ENCODE measurements around the gene MPRIP. TPM values are rescaled to one million over a fixed set of nuclear protein-coding genes. Genes with fewer than 3 reads are reported as not detected.

Gene MPRIP
- total RNA-seq, 1 experiment from 2014 or later, result 140 TPM

DNA sequence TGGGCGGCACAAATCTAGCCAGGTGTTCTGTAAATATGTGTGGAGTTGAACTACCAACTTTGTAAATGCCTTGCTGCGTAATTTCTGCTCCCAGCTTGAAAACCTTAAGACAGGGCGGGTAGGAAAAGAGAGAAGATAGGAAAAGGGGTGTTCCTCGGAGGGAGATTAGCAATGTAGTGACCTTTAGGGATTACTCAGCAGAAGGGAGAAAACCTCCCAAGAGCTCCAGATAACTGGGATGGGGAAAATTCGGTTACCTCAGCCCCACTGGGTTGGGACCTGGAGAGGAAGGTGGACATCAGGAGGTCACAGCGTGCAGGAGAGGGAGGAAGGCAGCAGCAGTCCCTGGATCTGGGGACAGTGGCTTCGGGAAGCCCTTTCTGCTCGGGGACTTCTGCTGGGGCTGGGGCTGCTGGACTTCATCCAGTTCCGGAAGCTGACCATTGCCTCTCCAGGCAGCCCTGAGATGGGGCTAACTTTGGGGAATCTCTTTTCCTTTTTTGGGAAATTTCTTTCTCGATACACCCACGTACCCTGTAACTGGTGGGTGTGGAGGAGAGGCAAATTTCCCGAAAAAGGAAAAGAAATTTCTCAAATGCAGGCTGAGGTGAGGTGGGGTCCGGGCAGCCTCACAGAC is 39.2 kb downstream of the MPRIP start:
- peaks cover 15% of the 10 kb centered on the region for H3K36me3 Mint-ChIP-seq
- H3K27ac Mint-ChIP-seq, result peak overlapping the region; percentile 14
- POLR2A ChIA-PET, result no interaction called here
- H3K4me1 Mint-ChIP-seq, result no peaks in the 10 kb centered on the region; the same call in 1 of the 2 replicates
- CTCF ChIA-PET, result interaction anchor here (0.7 to 1.6 kb wide), 4 partner anchors 60 to 90 kb away, joined by 4 to 6 read pairs (median 4); no protein-coding TSS in a partner anchor
- H3K9me3 Mint-ChIP-seq, result no peaks in the 10 kb centered on the region
- no peak overlapping the region for H3K4me3 Mint-ChIP-seq
- ATAC-seq (no peak), DNase-seq (ENCODE audit: low spot score) (no peak)
- no peaks in the 10 kb centered on the region for H3K27me3 Mint-ChIP-seq (ENCODE audit: low read depth)
- TF ChIP-seq, protein P1, sequence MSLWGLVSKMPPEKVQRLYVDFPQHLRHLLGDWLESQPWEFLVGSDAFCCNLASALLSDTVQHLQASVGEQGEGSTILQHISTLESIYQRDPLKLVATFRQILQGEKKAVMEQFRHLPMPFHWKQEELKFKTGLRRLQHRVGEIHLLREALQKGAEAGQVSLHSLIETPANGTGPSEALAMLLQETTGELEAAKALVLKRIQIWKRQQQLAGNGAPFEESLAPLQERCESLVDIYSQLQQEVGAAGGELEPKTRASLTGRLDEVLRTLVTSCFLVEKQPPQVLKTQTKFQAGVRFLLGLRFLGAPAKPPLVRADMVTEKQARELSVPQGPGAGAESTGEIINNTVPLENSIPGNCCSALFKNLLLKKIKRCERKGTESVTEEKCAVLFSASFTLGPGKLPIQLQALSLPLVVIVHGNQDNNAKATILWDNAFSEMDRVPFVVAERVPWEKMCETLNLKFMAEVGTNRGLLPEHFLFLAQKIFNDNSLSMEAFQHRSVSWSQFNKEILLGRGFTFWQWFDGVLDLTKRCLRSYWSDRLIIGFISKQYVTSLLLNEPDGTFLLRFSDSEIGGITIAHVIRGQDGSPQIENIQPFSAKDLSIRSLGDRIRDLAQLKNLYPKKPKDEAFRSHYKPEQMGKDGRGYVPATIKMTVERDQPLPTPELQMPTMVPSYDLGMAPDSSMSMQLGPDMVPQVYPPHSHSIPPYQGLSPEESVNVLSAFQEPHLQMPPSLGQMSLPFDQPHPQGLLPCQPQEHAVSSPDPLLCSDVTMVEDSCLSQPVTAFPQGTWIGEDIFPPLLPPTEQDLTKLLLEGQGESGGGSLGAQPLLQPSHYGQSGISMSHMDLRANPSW (CRISPR knock-in tag; conservative IDR thresholded peaks at IDR 0.05; ENCODE audit: low read depth), result no peak
- TF ChIP-seq, protein P2, sequence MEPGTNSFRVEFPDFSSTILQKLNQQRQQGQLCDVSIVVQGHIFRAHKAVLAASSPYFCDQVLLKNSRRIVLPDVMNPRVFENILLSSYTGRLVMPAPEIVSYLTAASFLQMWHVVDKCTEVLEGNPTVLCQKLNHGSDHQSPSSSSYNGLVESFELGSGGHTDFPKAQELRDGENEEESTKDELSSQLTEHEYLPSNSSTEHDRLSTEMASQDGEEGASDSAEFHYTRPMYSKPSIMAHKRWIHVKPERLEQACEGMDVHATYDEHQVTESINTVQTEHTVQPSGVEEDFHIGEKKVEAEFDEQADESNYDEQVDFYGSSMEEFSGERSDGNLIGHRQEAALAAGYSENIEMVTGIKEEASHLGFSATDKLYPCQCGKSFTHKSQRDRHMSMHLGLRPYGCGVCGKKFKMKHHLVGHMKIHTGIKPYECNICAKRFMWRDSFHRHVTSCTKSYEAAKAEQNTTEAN (CRISPR knock-in tag; IDR thresholded peaks at IDR 0.05), result no peak
- TF ChIP-seq SMAD4 (CRISPR knock-in tag; IDR thresholded peaks at IDR 0.05) (no peak), MYBL2 (CRISPR knock-in tag; IDR thresholded peaks at IDR 0.05) (no peak), MXD4 (CRISPR knock-in tag; IDR thresholded peaks at IDR 0.05; ENCODE audit: borderline replicate concordance) (no peak), TCF7 (CRISPR knock-in tag; IDR thresholded peaks at IDR 0.05; ENCODE audit: low read depth) (no peak), ZNF396 (CRISPR knock-in tag; IDR thresholded peaks at IDR 0.05; ENCODE audit: borderline replicate concordance) (no peak), ZNF121 (CRISPR knock-in tag; IDR thresholded peaks at IDR 0.05) (no peak), ATF1 (CRISPR knock-in tag; IDR thresholded peaks at IDR 0.05) (no peak), NFE2L1 (CRISPR knock-in tag; IDR thresholded peaks at IDR 0.05) (no peak), ZNF138 (CRISPR knock-in tag; conservative IDR thresholded peaks at IDR 0.05) (no peak), OVOL2 (CRISPR knock-in tag; IDR thresholded peaks at IDR 0.05; ENCODE audit: borderline replicate concordance) (no peak), NR1H2 (CRISPR knock-in tag; IDR thresholded peaks at IDR 0.05) (no peak), NFATC4 (CRISPR knock-in tag; IDR thresholded peaks at IDR 0.05) (no peak)
- TF ChIP-seq, protein P3, sequence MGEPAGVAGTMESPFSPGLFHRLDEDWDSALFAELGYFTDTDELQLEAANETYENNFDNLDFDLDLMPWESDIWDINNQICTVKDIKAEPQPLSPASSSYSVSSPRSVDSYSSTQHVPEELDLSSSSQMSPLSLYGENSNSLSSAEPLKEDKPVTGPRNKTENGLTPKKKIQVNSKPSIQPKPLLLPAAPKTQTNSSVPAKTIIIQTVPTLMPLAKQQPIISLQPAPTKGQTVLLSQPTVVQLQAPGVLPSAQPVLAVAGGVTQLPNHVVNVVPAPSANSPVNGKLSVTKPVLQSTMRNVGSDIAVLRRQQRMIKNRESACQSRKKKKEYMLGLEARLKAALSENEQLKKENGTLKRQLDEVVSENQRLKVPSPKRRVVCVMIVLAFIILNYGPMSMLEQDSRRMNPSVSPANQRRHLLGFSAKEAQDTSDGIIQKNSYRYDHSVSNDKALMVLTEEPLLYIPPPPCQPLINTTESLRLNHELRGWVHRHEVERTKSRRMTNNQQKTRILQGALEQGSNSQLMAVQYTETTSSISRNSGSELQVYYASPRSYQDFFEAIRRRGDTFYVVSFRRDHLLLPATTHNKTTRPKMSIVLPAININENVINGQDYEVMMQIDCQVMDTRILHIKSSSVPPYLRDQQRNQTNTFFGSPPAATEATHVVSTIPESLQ (CRISPR knock-in tag; IDR thresholded peaks at IDR 0.05), result no peak
- TF ChIP-seq, protein P4, sequence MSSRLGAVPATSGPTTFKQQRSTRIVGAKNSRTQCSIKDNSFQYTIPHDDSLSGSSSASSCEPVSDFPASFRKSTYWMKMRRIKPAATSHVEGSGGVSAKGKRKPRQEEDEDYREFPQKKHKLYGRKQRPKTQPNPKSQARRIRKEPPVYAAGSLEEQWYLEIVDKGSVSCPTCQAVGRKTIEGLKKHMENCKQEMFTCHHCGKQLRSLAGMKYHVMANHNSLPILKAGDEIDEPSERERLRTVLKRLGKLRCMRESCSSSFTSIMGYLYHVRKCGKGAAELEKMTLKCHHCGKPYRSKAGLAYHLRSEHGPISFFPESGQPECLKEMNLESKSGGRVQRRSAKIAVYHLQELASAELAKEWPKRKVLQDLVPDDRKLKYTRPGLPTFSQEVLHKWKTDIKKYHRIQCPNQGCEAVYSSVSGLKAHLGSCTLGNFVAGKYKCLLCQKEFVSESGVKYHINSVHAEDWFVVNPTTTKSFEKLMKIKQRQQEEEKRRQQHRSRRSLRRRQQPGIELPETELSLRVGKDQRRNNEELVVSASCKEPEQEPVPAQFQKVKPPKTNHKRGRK (CRISPR knock-in tag; IDR thresholded peaks at IDR 0.05; ENCODE audit: borderline replicate concordance), result no peak
- TF ChIP-seq, protein P5, sequence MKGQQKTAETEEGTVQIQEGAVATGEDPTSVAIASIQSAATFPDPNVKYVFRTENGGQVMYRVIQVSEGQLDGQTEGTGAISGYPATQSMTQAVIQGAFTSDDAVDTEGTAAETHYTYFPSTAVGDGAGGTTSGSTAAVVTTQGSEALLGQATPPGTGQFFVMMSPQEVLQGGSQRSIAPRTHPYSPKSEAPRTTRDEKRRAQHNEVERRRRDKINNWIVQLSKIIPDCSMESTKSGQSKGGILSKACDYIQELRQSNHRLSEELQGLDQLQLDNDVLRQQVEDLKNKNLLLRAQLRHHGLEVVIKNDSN (CRISPR knock-in tag; IDR thresholded peaks at IDR 0.05), result no peak

DNA sequence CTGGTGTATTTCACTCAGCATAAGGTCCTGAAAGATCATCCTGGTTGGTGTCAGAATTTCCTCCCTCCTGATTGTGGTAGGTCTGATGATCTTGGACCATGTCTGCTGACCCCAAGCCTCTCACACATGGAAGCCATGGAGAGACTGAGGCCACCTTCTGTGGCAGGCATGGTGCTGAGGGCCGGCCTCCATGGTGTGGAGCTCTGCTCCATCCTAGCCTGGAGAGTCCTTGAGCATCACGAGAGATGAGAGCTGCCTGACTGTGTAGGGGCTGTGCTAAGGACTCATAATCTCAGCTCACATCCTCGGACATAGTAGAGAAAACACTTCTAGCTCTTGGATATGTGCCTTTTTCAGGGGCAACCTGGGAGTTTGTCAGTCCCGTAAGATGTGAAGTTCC is 40.6 kb downstream of the MPRIP start:
- H3K4me1 Mint-ChIP-seq, result peaks cover 4% of the 10 kb centered on the region
- CTCF ChIA-PET, result interaction anchor here (1.3 kb wide), 1 partner anchor 59 kb away, joined by 4 read pairs; no protein-coding TSS in a partner anchor
- H3K27me3 Mint-ChIP-seq (ENCODE audit: low read depth), result no peaks in the 10 kb centered on the region
- H3K27ac Mint-ChIP-seq, result no peak overlapping the region; the same call in 1 of the 2 replicates
- POLR2A ChIA-PET, result no interaction called here
- no peaks in the 10 kb centered on the region for H3K9me3 Mint-ChIP-seq
- H3K36me3 Mint-ChIP-seq, result peaks cover 10% of the 10 kb centered on the region
- H3K4me3 Mint-ChIP-seq, result no peak overlapping the region
- ATAC-seq, result no peak
- no peak for DNase-seq (ENCODE audit: low spot score)
- TF ChIP-seq SP1 (CRISPR knock-in tag; conservative IDR thresholded peaks at IDR 0.05) (no peak), TCF7 (CRISPR knock-in tag; IDR thresholded peaks at IDR 0.05; ENCODE audit: low read depth) (no peak)
- TF ChIP-seq, protein P6, sequence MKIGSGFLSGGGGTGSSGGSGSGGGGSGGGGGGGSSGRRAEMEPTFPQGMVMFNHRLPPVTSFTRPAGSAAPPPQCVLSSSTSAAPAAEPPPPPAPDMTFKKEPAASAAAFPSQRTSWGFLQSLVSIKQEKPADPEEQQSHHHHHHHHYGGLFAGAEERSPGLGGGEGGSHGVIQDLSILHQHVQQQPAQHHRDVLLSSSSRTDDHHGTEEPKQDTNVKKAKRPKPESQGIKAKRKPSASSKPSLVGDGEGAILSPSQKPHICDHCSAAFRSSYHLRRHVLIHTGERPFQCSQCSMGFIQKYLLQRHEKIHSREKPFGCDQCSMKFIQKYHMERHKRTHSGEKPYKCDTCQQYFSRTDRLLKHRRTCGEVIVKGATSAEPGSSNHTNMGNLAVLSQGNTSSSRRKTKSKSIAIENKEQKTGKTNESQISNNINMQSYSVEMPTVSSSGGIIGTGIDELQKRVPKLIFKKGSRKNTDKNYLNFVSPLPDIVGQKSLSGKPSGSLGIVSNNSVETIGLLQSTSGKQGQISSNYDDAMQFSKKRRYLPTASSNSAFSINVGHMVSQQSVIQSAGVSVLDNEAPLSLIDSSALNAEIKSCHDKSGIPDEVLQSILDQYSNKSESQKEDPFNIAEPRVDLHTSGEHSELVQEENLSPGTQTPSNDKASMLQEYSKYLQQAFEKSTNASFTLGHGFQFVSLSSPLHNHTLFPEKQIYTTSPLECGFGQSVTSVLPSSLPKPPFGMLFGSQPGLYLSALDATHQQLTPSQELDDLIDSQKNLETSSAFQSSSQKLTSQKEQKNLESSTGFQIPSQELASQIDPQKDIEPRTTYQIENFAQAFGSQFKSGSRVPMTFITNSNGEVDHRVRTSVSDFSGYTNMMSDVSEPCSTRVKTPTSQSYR (CRISPR knock-in tag; IDR thresholded peaks at IDR 0.05), result no peak
- TF ChIP-seq, protein P7, sequence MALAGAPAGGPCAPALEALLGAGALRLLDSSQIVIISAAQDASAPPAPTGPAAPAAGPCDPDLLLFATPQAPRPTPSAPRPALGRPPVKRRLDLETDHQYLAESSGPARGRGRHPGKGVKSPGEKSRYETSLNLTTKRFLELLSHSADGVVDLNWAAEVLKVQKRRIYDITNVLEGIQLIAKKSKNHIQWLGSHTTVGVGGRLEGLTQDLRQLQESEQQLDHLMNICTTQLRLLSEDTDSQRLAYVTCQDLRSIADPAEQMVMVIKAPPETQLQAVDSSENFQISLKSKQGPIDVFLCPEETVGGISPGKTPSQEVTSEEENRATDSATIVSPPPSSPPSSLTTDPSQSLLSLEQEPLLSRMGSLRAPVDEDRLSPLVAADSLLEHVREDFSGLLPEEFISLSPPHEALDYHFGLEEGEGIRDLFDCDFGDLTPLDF (CRISPR knock-in tag; IDR thresholded peaks at IDR 0.05), result no peak
